ENCODE data around the gene CXCL17.

Gene CXCL17

GRCh38 chr19:42428676-42429075 is 14.1 kb downstream of the CXCL17 start:
- no peak overlapping the region for H2AK5ac ChIP-seq (ENCODE audit: low read length)

GRCh38 chr19:42427313-42427712 is 15.4 kb downstream of the CXCL17 start, which contains the start of gene LIPE:
Gene LIPE (minus strand): TSS chr19:42427388. CDS start chr19:42427149, 239 bp downstream.
- H3K4me2 ChIP-seq (ENCODE audit: low read length) = no peak within 1 kb of the TSS
- no peak within 1 kb of the TSS for H3K14ac ChIP-seq (ENCODE audit: low read length)
- H2BK5ac ChIP-seq (ENCODE audit: low read depth, low read length, poor library complexity) = no peak within 1 kb of the TSS
- no peak within 1 kb of the TSS for H3K27ac ChIP-seq (ENCODE audit: low read depth, low read length)
- no peak within 1 kb of the TSS for H2AFZ ChIP-seq (ENCODE audit: insufficient read depth, low read length, poor library complexity)
- no peak within 1 kb of the TSS for H4K91ac ChIP-seq (ENCODE audit: low read depth, low read length)
- no peak within 1 kb of the TSS for H2AK5ac ChIP-seq (ENCODE audit: low read length)
- peaks cover 6 to 13% of the 10 kb centered on the region in 2 experiments for H3K4me1 ChIP-seq (ENCODE audit: control insufficient read depth in 1 of 2, insufficient read depth in 2 of 2, low read length in 2 of 2)
- no peak within 1 kb of the TSS for H3K4me3 ChIP-seq (ENCODE audit: low read depth, low read length)
- no peak within 1 kb of the TSS for H2BK120ac ChIP-seq (ENCODE audit: insufficient read depth, low read length, poor library complexity)
- no peak within 1 kb of the TSS for H3K18ac ChIP-seq (ENCODE audit: low read length)
- no peak within 1 kb of the TSS for H3K4ac ChIP-seq (ENCODE audit: low read depth, low read length)
- WGBS (ENCODE audit: extremely low coverage, insufficient coverage, insufficient read length) = no CpG with 5 or more reads among the region's 4 CpGs
- no peak within 1 kb of the TSS for H3K9ac ChIP-seq (ENCODE audit: low read length)
- no peak within 1 kb of the TSS for H3K23ac ChIP-seq (ENCODE audit: low read length)
- no peaks in the 10 kb centered on the region for H3K36me3 ChIP-seq (ENCODE audit: control insufficient read depth in 1 of 2, insufficient read depth in 2 of 2, low read length in 2 of 2)
- no peaks in the 10 kb centered on the region for H3K79me2 ChIP-seq (ENCODE audit: control insufficient read depth, insufficient read depth, low read length, poor library complexity)
- H2BK12ac ChIP-seq (ENCODE audit: low read length) = no peak within 1 kb of the TSS
- H3K9me3 ChIP-seq (ENCODE audit: insufficient read depth, low read depth, low read length) = peaks cover 8% of the 10 kb centered on the region
- H3K79me1 ChIP-seq (ENCODE audit: low read length) = peaks cover 2% of the 10 kb centered on the region
- no peak within 1 kb of the TSS for H4K12ac ChIP-seq (ENCODE audit: low read depth, low read length)
- peaks cover 8% of the 10 kb centered on the region for H3K27me3 ChIP-seq (ENCODE audit: insufficient read depth, low read length)
- no peak within 1 kb of the TSS for H4K8ac ChIP-seq (ENCODE audit: low read depth, low read length)
- no peak for DNase-seq

More at GRCh38 chr19:42428676-42429075, 14.1 kb downstream of the CXCL17 start:
- no peak overlapping the region for H4K8ac ChIP-seq (ENCODE audit: low read depth, low read length)
- H4K91ac ChIP-seq (ENCODE audit: low read depth, low read length) = no peak overlapping the region
- no peak overlapping the region for H3K4me3 ChIP-seq (ENCODE audit: low read depth, low read length)
- H3K79me2 ChIP-seq (ENCODE audit: control insufficient read depth, insufficient read depth, low read length, poor library complexity) = no peaks in the 10 kb centered on the region
- H3K14ac ChIP-seq (ENCODE audit: low read length) = no peak overlapping the region
- peaks cover 8% of the 10 kb centered on the region for H3K27me3 ChIP-seq (ENCODE audit: insufficient read depth, low read length)
- H3K18ac ChIP-seq (ENCODE audit: low read length) = no peak overlapping the region
- peaks cover 6% of the 10 kb centered on the region for H3K9me3 ChIP-seq (ENCODE audit: insufficient read depth, low read depth, low read length)
- H3K23ac ChIP-seq (ENCODE audit: low read length) = no peak overlapping the region
- no peak overlapping the region for H3K4me2 ChIP-seq (ENCODE audit: low read length)
- H2BK5ac ChIP-seq (ENCODE audit: low read depth, low read length, poor library complexity) = no peak overlapping the region
- no peak overlapping the region for H2BK12ac ChIP-seq (ENCODE audit: low read length)
- H3K79me1 ChIP-seq (ENCODE audit: low read length) = no peaks in the 10 kb centered on the region
- H3K4me1 ChIP-seq (ENCODE audit: control insufficient read depth in 1 of 2, insufficient read depth in 2 of 2, low read length in 2 of 2) = peaks cover 3 to 7% of the 10 kb centered on the region in 2 experiments
- H3K4ac ChIP-seq (ENCODE audit: low read depth, low read length) = no peak overlapping the region
- H2BK120ac ChIP-seq (ENCODE audit: insufficient read depth, low read length, poor library complexity) = no peak overlapping the region
- H3K9ac ChIP-seq (ENCODE audit: low read length) = no peak overlapping the region
- no peak for DNase-seq
- no CpG with 5 or more reads among the region's 3 CpGs for WGBS (ENCODE audit: extremely low coverage, insufficient coverage, insufficient read length)
- no peak overlapping the region for H4K12ac ChIP-seq (ENCODE audit: low read depth, low read length)
- no peak overlapping the region for H2AFZ ChIP-seq (ENCODE audit: insufficient read depth, low read length, poor library complexity)
- no peaks in the 10 kb centered on the region for H3K36me3 ChIP-seq (ENCODE audit: control insufficient read depth in 1 of 2, insufficient read depth in 2 of 2, low read length in 2 of 2)
- H3K27ac ChIP-seq (ENCODE audit: low read depth, low read length) = no peak overlapping the region

- Histone ChIP-seq H3K79me2 (ENCODE audit: control insufficient read depth, insufficient read depth, low read length, poor library complexity) (no peaks in the 10 kb centered on the region), H3K4ac (ENCODE audit: low read depth, low read length) (no peak overlapping the region), H3K36me3 (ENCODE audit: control insufficient read depth in 1 of 2, insufficient read depth in 2 of 2, low read length in 2 of 2) (no peaks in the 10 kb centered on the region), H2BK120ac (ENCODE audit: insufficient read depth, low read length, poor library complexity) (no peak overlapping the region), H3K27ac (ENCODE audit: low read depth, low read length) (no peak overlapping the region), H2BK12ac (ENCODE audit: low read length) (no peak overlapping the region), H3K4me2 (ENCODE audit: low read length) (no peak overlapping the region), H3K79me1 (ENCODE audit: low read length) (peaks cover 2% of the 10 kb centered on the region), H3K4me3 (ENCODE audit: low read depth, low read length) (no peak overlapping the region), H3K14ac (ENCODE audit: low read length) (no peak overlapping the region), H3K9ac (ENCODE audit: low read length) (no peak overlapping the region), H4K91ac (ENCODE audit: low read depth, low read length) (no peak overlapping the region), H3K23ac (ENCODE audit: low read length) (no peak overlapping the region), H3K9me3 (ENCODE audit: insufficient read depth, low read depth, low read length) (peaks cover 8% of the 10 kb centered on the region), H3K27me3 (ENCODE audit: insufficient read depth, low read length) (peaks cover 8% of the 10 kb centered on the region), H3K18ac (ENCODE audit: low read length) (no peak overlapping the region), H4K12ac (ENCODE audit: low read depth, low read length) (no peak overlapping the region), H2AK5ac (ENCODE audit: low read length) (no peak overlapping the region), H3K4me1 (ENCODE audit: control insufficient read depth in 1 of 2, insufficient read depth in 2 of 2, low read length in 2 of 2) (peaks cover 6 to 13% of the 10 kb centered on the region in 2 experiments), H4K8ac (ENCODE audit: low read depth, low read length) (no peak overlapping the region), H2AFZ (ENCODE audit: insufficient read depth, low read length, poor library complexity) (no peak overlapping the region), H2BK5ac (ENCODE audit: low read depth, low read length, poor library complexity) (no peak overlapping the region)
- no CpG with 5 or more reads among the region's 3 CpGs for WGBS (ENCODE audit: extremely low coverage, insufficient coverage, insufficient read length)
- DNase-seq = no peak
Observed at GRCh38 chr19:42426643-42427042, 16.1 kb downstream of the CXCL17 start.

- no peak overlapping the region for H3K4me3 ChIP-seq (ENCODE audit: low read depth, low read length)
- H3K27ac ChIP-seq (ENCODE audit: low read depth, low read length) = no peak overlapping the region
- no peak overlapping the region for H3K9ac ChIP-seq (ENCODE audit: low read length)
- H2BK12ac ChIP-seq (ENCODE audit: low read length) = no peak overlapping the region
- DNase-seq = no peak
- peaks cover 2% of the 10 kb centered on the region for H3K79me1 ChIP-seq (ENCODE audit: low read length)
- no peak overlapping the region for H2BK120ac ChIP-seq (ENCODE audit: insufficient read depth, low read length, poor library complexity)
- H4K8ac ChIP-seq (ENCODE audit: low read depth, low read length) = no peak overlapping the region
- no CpG with 5 or more reads among the region's 13 CpGs for WGBS (ENCODE audit: extremely low coverage, insufficient coverage, insufficient read length)
- H4K12ac ChIP-seq (ENCODE audit: low read depth, low read length) = no peak overlapping the region
- peaks cover 8% of the 10 kb centered on the region for H3K27me3 ChIP-seq (ENCODE audit: insufficient read depth, low read length)
- H3K9me3 ChIP-seq (ENCODE audit: insufficient read depth, low read depth, low read length) = peaks cover 8% of the 10 kb centered on the region
- no peaks in the 10 kb centered on the region for H3K36me3 ChIP-seq (ENCODE audit: control insufficient read depth in 1 of 2, insufficient read depth in 2 of 2, low read length in 2 of 2)
- H2AK5ac ChIP-seq (ENCODE audit: low read length) = no peak overlapping the region
- no peak overlapping the region for H3K4me2 ChIP-seq (ENCODE audit: low read length)
- no peak overlapping the region for H3K4ac ChIP-seq (ENCODE audit: low read depth, low read length)
- H3K4me1 ChIP-seq (ENCODE audit: control insufficient read depth in 1 of 2, insufficient read depth in 2 of 2, low read length in 2 of 2) = peaks cover 6 to 13% of the 10 kb centered on the region in 2 experiments
- H2AFZ ChIP-seq (ENCODE audit: insufficient read depth, low read length, poor library complexity) = no peak overlapping the region
- H3K18ac ChIP-seq (ENCODE audit: low read length) = no peak overlapping the region
- no peak overlapping the region for H4K91ac ChIP-seq (ENCODE audit: low read depth, low read length)
- no peaks in the 10 kb centered on the region for H3K79me2 ChIP-seq (ENCODE audit: control insufficient read depth, insufficient read depth, low read length, poor library complexity)
- no peak overlapping the region for H2BK5ac ChIP-seq (ENCODE audit: low read depth, low read length, poor library complexity)
- no peak overlapping the region for H3K14ac ChIP-seq (ENCODE audit: low read length)
- no peak overlapping the region for H3K23ac ChIP-seq (ENCODE audit: low read length)
Observed at GRCh38 chr19:42424712-42425131, 18.0 kb downstream of the CXCL17 start.
